GM18907 (cell line): ENCODE measurements around the gene ANXA10.
"Not testable (repeated sequence)": the region's sequence is repeated elsewhere in the genome, so short reads cannot be mapped to it uniquely, and the experiment has no call there.

Source experiments
- ATAC-seq: cut with Tn5 transposase; IDR thresholded peaks from one replicate; pipeline ENCODE4 v1.9.1; 2021; ENCODE audit warnings: mild to moderate bottlenecking, moderate library complexity; ENCODE audit not compliant: unreplicated experiment

Gene ANXA10

DNA sequence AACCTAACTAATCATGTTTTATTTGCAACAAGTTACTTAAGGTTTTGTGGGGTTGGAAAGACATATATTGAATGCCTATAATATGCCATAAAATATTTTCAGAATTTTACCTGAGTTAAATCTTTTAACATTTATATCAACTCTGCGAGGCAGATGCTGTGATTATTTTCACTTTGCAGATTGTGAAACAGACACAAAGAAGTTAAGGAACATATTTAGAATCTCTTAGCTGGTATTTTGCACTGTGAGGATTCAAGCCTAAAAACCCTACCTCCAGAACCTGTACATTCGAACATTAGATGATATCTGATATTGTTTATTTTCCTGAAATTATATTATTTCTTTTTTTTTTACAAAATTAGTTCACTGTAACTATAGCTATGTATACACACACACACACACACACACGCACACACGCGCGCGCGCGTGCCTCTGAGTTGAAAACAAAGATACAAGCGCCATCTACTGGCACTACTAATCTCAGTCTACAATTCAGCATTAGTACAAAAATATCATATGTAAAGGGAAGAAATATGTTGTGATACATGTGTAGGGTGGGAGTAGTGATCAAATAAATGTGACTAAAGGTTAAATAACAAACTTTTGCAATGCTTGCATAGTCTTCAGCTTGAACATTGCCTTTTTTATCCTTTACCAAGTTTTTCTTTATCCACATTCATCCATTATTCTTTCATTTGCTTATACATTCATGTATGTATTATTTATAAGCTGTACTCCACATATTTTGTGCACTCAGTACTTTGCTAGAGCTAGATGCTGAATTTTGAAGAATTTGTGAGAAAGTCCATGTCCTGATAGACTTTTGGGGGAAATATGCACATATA lies 61.5 kb downstream of the ANXA10 start:
- peak; percentile 91 for ATAC-seq

DNA sequence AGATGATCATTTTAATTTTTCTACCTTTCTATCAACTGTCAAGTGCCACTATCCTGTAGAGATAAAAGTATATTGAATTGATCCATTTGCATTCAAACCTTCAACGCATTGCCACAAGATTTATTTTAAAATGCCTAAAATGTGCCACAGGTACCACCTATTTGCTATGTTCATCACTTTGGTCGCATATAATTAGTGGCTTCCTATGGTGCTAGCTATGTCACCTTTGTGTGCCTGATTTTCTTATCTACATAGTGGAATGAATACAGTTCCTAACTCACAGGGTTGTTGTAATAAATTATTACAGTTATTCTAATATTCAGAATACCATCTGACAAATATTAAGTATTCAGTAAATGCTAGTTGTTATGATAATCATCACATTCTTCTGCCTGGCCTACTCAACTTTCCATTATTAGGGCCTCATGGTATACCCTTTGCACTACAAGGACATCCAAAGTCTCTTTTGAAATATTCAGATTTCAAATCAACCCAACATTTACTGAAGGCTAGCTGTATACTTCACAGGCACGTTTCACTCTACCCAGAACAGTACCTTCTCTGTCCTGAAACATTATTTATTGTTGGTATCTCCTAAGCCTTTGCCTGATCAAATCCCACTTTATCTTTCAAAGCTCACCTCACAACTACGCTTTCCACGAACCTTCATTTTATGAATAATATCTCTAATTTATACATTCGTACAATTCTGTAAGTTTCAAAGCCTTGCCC lies 62.4 kb downstream of the ANXA10 start:
- ATAC-seq: no peak

GRCh38 chr4:168162604-168163003 lies 70.3 kb downstream of the ANXA10 start:
- no peak for ATAC-seq

- no peak for ATAC-seq
These were observed 70.8 kb downstream of the ANXA10 start for GRCh38 chr4:168163106-168163505.

GRCh38 chr4:168164045-168164444 lies 71.7 kb downstream of the ANXA10 start:
- ATAC-seq: no peak

GRCh38 chr4:168164915-168165548 lies 72.7 kb downstream of the ANXA10 start:
- no peak for ATAC-seq

DNA sequence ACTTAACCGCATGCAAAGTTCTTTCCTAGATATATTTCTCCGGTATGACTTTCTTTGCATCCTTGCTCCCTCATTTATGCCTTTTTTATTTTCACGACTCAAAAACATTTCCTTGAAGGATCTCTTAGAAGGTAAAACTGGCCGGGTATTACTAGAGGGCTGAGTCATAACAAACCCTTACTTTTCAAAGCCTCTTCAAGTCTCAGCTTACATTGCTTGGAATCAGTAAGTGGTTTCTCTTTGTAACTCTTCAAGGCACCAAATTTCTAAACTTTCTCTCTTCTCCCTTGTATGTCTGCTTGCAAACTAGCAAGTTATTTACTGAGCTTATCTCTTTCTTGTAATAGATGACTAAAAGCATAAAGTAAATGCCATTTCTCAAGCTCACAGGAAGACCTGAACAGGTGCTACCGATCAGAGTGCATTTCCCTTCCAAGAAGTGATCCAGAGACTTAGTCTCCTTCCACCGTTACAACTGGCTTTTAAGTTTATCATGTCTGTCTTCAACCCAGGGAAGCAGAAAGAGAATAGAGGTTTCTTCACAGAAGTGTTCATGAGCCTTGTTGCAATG lies 75.5 kb downstream of the ANXA10 start:
- no peak for ATAC-seq

DNA sequence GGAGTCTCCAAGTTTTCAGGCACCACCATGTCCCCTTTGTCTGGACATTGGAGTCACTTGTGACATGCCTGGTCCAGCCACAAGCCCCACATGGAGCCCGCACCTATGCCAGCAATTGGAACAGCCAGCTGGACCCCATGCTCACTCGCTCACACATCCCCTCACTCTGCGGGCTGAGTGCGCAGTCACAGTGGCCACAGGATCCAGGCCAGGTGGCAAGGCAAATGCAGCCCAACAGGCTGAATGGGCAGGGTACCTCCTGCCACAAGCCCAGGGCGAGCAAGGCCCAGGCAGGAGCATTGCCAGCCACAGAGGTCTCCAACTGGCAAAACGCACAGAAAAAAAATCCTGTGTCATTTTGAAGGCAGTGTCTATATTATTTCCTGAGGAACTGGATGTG lies 82.0 kb downstream of the ANXA10 start:
- ATAC-seq: no peak

DNA sequence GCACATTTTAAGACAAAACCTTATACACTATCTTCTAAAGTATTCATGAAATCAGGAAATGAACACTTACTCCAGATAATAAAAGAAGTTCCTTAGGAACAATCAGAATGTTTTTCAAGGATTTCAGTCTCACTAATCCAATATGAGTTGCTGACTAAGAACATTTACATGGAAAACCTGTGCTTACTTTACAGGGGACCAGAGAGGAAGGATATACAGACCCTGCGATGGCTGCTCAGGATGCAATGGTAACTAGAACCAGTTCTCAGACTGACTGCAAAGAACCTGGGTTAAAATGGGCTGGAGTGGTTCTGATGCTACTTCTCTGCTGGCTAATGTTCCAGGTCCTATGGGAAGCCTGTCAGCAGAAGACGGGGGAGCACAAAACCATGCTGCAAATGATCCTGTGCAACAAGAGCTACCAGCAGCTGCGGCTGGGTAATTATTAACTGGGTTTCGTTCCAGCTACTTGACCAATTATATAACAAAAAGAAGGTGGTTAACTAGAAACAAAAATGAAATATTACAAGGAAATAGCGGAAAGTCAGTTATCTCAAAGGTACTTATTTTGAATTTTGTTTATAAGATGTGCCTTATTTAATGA lies 85.3 kb downstream of the ANXA10 start:
- ATAC-seq: no peak

DNA sequence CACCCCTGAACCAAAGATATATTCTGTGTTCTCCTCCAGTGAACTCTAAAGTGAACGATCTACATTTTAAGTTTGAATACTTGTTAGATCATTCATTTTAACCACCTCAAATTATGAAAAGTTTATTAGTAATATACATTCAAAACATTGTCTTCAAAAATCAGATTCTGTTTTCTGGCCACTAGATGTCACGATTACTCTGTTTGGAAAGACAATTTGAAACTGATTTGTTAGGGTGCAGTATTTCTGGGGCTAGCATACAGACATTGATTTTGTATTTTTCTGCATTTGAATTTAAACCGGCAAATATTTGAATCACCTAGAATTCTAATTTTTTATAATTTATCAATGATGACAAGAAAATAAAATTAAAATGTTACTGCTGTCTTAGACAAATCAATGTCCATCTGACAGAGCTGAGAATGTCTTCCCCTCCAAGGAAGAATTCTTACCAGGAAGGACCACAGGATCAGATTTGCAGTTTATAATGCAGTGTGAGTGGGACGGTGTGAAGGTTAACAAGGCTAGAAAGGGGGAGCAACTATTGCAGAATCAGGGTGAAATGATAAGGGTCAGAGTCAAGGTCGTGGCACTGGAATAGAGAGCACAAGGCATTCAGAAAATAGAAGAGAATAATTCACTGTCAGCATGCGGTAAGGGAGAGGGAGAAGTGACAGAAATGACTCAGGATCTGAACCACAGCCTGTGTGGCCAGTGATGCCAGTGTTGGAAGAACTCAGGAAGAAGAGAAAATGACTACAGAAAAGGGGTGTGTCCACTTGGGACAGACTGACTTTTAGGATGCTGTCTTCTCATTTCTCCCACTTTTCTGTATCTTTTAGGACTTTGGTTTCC lies 91.6 kb downstream of the ANXA10 start:
- no peak for ATAC-seq

DNA sequence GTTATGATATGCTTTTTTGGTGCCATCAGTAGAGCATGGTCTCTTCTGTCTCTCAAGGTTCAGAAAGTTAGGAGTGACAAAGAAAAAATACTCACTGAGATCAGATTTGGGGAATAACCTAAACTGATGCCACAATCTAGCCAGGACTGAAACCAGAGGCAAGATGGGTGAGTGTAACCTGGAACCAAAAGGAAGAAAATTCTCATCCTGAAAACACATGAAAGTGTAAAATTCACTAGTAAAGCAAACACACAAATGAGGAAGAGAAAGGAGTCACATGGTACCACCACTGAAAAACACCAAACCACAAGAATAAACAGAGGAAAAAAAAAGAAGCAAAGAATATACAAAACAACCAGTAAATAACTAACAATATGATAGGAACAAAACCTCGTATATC lies 96.4 kb downstream of the ANXA10 start:
- peak; percentile 75 for ATAC-seq

DNA sequence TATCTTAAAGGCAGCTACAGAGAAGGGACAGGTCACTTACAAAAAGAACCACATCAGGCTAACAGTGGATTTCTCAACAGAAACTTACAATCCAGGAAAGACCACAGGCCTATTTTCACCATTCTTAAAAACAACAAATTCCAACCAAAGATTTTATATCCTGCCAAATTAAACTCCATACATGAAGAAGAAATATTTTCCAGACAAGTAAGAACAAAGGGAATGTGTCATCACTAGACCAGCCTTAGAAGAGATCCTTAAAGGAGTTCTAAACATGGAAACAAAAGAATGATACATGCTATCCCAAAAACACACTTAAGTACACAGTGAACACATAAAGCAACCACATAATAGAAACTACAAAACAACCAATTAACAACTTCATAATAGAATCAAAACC lies 105.6 kb downstream of the ANXA10 start:
- ATAC-seq: no peak

DNA sequence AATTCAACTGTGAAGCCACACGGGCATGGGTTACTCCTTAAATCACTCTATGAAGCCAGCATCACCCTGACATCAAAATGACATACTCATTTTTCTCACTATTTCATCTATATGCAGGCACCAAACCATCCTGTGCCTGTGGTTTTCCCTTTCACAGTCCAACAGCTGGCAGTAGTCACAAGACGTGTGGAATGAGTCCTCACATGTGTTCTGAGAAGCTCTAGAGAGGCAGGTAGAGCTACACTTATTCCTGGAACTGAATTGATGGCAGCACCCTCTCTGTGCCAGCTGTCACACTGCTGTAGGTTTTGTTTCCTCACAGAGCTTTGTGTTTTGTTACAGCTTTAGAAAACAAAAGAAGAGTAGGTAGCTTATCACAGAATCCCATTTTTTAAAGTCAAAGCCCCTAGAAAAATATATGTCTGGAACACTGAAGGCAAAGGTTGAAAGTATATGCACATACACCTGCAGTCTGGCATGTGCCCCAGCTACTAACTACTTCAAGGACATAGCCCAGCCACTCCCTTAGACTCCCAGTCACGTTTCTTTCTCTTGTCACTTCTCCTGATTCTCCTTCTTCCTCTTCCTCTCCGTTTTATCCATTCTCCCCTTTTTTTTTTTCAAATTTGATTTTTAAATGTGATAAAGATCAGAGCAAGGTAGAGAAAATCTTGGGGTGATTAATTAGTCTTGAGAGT lies 107.1 kb downstream of the ANXA10 start:
- peak; percentile 78 for ATAC-seq

GRCh38 chr4:168200685-168201084 lies 108.3 kb downstream of the ANXA10 start:
- no peak for ATAC-seq

DNA sequence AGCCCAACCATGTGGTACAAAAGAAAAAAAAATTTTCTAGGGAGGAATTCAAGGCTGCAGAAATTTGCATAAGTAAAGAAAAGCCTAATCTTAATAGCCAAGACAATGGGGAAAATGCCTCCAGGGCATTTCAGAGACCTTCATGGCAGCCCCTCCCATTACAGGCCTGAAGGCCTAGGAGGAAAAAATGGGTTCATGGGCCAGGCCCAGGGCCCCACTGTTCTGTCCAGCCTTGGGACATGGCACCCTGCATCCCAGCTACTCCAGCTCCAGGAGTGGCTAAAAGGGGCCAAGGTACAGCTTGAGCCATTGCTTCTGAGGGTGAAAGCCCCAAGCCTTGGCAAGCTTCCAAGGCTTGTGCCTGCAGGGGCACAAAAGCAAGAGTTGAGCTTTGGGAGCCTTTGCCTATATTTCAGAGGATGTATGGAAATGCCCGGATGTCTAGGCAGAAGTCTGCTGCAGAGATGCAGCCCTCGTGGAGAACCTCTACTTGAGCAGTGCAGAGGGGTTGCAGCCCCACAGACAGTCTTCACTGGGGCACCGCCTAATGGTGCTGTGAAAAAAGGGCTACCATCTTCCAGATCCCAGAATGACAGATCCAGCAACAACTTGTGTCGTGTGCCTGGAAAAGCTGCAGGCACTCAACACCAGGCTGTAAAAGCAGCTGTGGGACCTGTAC lies 111.0 kb downstream of the ANXA10 start:
- no peak for ATAC-seq

GRCh38 chr4:168208957-168209614 lies 116.7 kb downstream of the ANXA10 start:
- ATAC-seq: no peak

- no peak for ATAC-seq
These were observed 120.3 kb downstream of the ANXA10 start for GRCh38 chr4:168212656-168213055.

DNA sequence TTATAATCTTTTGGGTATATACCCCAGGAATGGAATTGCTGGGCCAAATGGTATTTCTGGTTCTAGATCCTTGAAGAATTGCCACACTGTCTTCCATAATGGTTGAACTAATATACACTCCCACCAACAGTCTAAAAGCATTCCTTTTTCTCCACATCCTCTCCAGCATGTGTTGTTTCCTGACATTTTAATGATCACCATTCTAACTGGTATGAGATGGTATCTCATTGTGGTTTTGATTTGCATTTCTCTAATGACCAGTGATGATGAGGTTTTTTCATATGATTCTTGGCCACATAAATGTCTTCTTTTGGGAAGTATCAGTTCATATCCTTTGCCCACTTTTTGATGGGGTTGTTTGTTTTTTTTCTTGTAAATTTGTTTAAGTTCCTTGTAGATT lies 121.2 kb downstream of the ANXA10 start:
- ATAC-seq: not testable (repeated sequence)
